Panc1 (cell line): ENCODE measurements around the gene ASF1A. TPM values are rescaled to one million over a fixed set of nuclear protein-coding genes. Genes with fewer than 3 reads are reported as not detected.

Experiments
- ATAC-seq: fragments of 200-7000 bp; cut with Tn5 transposase; 2 replicates; pipeline ENCODE4 v1.9.1; 2020; ENCODE audit warnings: mild to moderate bottlenecking, moderate library complexity
- BruUV-seq: library from RNA; stranded (reverse); fragments of 400-500 nt; replicated peaks from 2 replicates; lab custom pipeline; 2021; lab: Mats Ljungman, UMichigan
- CTCF ChIA-PET: fragments of 300-600 bp; sonication (Branson Sonifier 250); formaldehyde crosslinking; loops from one replicate; lab custom pipeline; 2022; ENCODE audit warnings: antibody characterized with exemption; lab: Charles Lee
- POLR2A ChIA-PET: fragments of 300-600 bp; sonication (Branson Sonifier 250); formaldehyde crosslinking; loops from one replicate; lab custom pipeline; 2022; ENCODE audit warnings: antibody characterized with exemption; lab: Charles Lee
- DNase-seq: peaks from one replicate; pipeline ENCODE4 v3.0.0-alpha.2; 2010; ENCODE audit warnings: low read depth, low spot score
- H3K27ac ChIP-seq: 2 replicates; pipeline ENCODE4 v1.5.1; 2011; ENCODE audit warnings: mild to moderate bottlenecking, low read length, inconsistent platforms
- H3K27me3 ChIP-seq: fragments of 200-500 bp; sonication (Bioruptor generic); 2 replicates; pipeline ENCODE4 v1.6.0; 2014; ENCODE audit warnings: low read length, inconsistent platforms; ENCODE audit not compliant: control insufficient read depth, insufficient read depth
- H3K36me3 ChIP-seq: fragments of 200-500 bp; sonication (Bioruptor generic); 2 replicates; pipeline ENCODE4 v1.5.1; 2014; ENCODE audit warnings: inconsistent platforms, mild to moderate bottlenecking, low read length, moderate library complexity; ENCODE audit not compliant: control insufficient read depth, insufficient read depth
- H3K4me1 ChIP-seq: 2 replicates; pipeline ENCODE4 v1.5.1; 2011; ENCODE audit warnings: inconsistent platforms, mild to moderate bottlenecking, low read length, moderate library complexity; ENCODE audit not compliant: control insufficient read depth, insufficient read depth
- H3K4me3 ChIP-seq, 2 experiments: 2 replicates each; pipeline ENCODE4 v1.5.1; 2011 to 2012; ENCODE audit warnings: low read depth in 2 of 2, low read length in 2 of 2, mild to moderate bottlenecking in 2 of 2, inconsistent platforms in 1 of 2, moderate library complexity in 1 of 2
- H3K9me3 ChIP-seq: fragments of 200-500 bp; sonication (Bioruptor generic); 2 replicates; pipeline ENCODE4 v1.5.1; 2014; ENCODE audit warnings: low read depth, mild to moderate bottlenecking, inconsistent platforms, low read length, moderate library complexity; ENCODE audit not compliant: control insufficient read depth, insufficient read depth
- POLR2AphosphoS5 ChIP-seq: IDR thresholded peaks from 2 replicates; pipeline ENCODE4 v1.6.1; 2012; ENCODE audit warnings: mild to moderate bottlenecking, low read depth, low read length, moderate library complexity
- SIN3A ChIP-seq: IDR thresholded peaks from 2 replicates; pipeline ENCODE4 v1.6.1; 2012; ENCODE audit warnings: low read depth, mild to moderate bottlenecking, low read length, moderate library complexity, borderline replicate concordance; ENCODE audit not compliant: insufficient read depth
- TCF7L2 ChIP-seq: IDR thresholded peaks from 2 replicates; pipeline ENCODE4 v1.6.1; 2011; ENCODE audit warnings: mild to moderate bottlenecking, low read depth, low read length, inconsistent platforms
- in situ Hi-C: cut with HindIII; loops from 2 replicates; pipeline ENCODE4 v1.10.0; 2016; ENCODE audit warnings: low sequenced_read_pairs, low pct_unique_long_range_greater_than_20kb
- intact Hi-C: fragments of 100-400 bp; cut with micrococcal nuclease; formaldehyde crosslinking; loops from one replicate; pipeline ENCODE4 v1.10.0; 2022; ENCODE audit not compliant: unreplicated experiment
- total RNA-seq: library from RNA; stranded (reverse); gene quantifications from one replicate; pipeline ENCODE4 v1.2.1, GENCODE V29; 2021; ENCODE audit not compliant: unreplicated experiment
- TF ChIP-seq, protein P1 (sequence below), 2 experiments: IDR thresholded peaks; 2 replicates each; pipeline ENCODE4 v1.6.1; 2011 to 2012; ENCODE audit warnings: low read depth in 2 of 2, control low read depth in 1 of 2, low read length in 1 of 2, mild to moderate bottlenecking in 1 of 2, moderate library complexity in 1 of 2; ENCODE audit not compliant: insufficient read depth in 1 of 2
- TF ChIP-seq, protein P2 (sequence below): fragments of 450-650 bp; IDR thresholded peaks from 2 replicates; pipeline ENCODE4 v1.5.1; 2017; ENCODE audit warnings: mild to moderate bottlenecking

Gene ASF1A
- total RNA-seq, 1 experiment from 2014 or later = 28.5 TPM

- Histone ChIP-seq H3K4me3 (no peak overlapping the region), H3K4me1 (no peaks in the 10 kb centered on the region), H3K36me3 (peaks cover 40% of the 10 kb centered on the region), H3K27me3 (no peaks in the 10 kb centered on the region), H3K9me3 (no peaks in the 10 kb centered on the region), H3K27ac (no peak overlapping the region)
- intact Hi-C loops (no loop called here), in situ Hi-C loops (no loop called here)
- ChIA-PET POLR2A (no interaction called here), CTCF (no interaction called here)
- no peak for TF ChIP-seq POLR2AphosphoS5
- no peak for TF ChIP-seq TCF7L2
- no peak for TF ChIP-seq SIN3A
- TF ChIP-seq, protein P1, sequence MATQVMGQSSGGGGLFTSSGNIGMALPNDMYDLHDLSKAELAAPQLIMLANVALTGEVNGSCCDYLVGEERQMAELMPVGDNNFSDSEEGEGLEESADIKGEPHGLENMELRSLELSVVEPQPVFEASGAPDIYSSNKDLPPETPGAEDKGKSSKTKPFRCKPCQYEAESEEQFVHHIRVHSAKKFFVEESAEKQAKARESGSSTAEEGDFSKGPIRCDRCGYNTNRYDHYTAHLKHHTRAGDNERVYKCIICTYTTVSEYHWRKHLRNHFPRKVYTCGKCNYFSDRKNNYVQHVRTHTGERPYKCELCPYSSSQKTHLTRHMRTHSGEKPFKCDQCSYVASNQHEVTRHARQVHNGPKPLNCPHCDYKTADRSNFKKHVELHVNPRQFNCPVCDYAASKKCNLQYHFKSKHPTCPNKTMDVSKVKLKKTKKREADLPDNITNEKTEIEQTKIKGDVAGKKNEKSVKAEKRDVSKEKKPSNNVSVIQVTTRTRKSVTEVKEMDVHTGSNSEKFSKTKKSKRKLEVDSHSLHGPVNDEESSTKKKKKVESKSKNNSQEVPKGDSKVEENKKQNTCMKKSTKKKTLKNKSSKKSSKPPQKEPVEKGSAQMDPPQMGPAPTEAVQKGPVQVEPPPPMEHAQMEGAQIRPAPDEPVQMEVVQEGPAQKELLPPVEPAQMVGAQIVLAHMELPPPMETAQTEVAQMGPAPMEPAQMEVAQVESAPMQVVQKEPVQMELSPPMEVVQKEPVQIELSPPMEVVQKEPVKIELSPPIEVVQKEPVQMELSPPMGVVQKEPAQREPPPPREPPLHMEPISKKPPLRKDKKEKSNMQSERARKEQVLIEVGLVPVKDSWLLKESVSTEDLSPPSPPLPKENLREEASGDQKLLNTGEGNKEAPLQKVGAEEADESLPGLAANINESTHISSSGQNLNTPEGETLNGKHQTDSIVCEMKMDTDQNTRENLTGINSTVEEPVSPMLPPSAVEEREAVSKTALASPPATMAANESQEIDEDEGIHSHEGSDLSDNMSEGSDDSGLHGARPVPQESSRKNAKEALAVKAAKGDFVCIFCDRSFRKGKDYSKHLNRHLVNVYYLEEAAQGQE (IDR thresholded peaks at IDR 0.05; ENCODE audit: insufficient read depth in 1 of 2, low read depth in 2 of 2, low read length in 1 of 2) = no peak
- no TSS peak for BruUV-seq
- ATAC-seq = no peak
- no peak for DNase-seq
Measured at GRCh38 chr6:118905851-118906250, 11.9 kb downstream of the ASF1A start.

DNA sequence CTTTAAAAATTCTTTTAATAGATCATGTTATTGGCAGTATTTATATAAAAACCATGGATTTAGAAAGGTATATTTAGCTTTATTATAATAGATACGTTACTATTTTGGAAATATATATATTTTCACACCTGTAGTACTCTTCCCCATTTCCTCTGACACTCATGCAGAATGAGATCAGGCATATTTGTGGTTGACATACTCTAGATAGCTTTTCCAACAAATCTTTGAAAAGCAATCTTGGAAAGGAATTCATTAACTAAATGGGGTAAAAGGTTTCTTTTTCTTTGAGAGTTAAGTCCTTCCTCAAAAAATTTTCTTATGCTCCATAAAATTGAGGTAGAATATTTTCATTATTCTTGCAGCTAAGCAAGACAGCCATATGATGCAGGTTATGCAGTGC is 14.5 kb downstream of the ASF1A start:
- DNase-seq (no peak), ATAC-seq (no peak)
- TF ChIP-seq TCF7L2 (no peak), POLR2AphosphoS5 (no peak), SIN3A (no peak)
- TF ChIP-seq, protein P2, sequence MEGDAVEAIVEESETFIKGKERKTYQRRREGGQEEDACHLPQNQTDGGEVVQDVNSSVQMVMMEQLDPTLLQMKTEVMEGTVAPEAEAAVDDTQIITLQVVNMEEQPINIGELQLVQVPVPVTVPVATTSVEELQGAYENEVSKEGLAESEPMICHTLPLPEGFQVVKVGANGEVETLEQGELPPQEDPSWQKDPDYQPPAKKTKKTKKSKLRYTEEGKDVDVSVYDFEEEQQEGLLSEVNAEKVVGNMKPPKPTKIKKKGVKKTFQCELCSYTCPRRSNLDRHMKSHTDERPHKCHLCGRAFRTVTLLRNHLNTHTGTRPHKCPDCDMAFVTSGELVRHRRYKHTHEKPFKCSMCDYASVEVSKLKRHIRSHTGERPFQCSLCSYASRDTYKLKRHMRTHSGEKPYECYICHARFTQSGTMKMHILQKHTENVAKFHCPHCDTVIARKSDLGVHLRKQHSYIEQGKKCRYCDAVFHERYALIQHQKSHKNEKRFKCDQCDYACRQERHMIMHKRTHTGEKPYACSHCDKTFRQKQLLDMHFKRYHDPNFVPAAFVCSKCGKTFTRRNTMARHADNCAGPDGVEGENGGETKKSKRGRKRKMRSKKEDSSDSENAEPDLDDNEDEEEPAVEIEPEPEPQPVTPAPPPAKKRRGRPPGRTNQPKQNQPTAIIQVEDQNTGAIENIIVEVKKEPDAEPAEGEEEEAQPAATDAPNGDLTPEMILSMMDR = no peak
- TF ChIP-seq, protein P1 (IDR thresholded peaks at IDR 0.05; ENCODE audit: insufficient read depth in 1 of 2, low read depth in 2 of 2, low read length in 1 of 2) = no peak
- H3K9me3 ChIP-seq = no peaks in the 10 kb centered on the region
- in situ Hi-C loops (no loop called here), intact Hi-C loops (no loop called here)
- CTCF ChIA-PET = no interaction called here
- H3K27me3 ChIP-seq = no peaks in the 10 kb centered on the region
- H3K27ac ChIP-seq = no peak overlapping the region
- POLR2A ChIA-PET = no interaction called here
- no peak overlapping the region for H3K4me3 ChIP-seq
- H3K4me1 ChIP-seq = no peaks in the 10 kb centered on the region
- peaks cover 59% of the 10 kb centered on the region for H3K36me3 ChIP-seq
- BruUV-seq = no TSS peak
